ENCODE results near the gene TDO2.
"Not testable (repeated sequence)": the region's sequence is repeated elsewhere in the genome, so short reads cannot be mapped to it uniquely, and the experiment has no call there.

Gene TDO2

GRCh38 chr4:155908187-155909139, 5.0 kb downstream of the TDO2 start:
- no peak for DNase-seq

GRCh38 chr4:155909615-155910226, 6.2 kb downstream of the TDO2 start:
- no peak for DNase-seq

DNA sequence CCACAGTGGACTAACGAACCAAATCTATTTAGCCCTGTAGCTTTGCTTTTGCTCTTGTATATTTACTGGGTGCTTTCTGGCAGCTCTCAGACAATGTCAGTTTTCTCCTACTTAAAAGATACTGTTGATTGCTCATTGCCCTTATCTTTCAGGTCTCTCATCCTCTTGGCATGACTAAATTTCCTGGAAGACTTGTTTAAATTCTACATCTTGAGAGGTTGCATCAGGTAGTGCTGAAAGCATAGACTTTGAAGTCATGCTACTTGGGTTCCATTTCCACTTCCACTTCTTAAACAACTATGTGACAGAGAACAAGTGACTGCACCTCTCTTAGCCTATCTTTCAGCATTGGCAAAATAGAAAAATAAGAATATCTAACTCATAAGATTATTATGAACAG, 8.4 kb downstream of the TDO2 start:
- no peak for DNase-seq

DNA sequence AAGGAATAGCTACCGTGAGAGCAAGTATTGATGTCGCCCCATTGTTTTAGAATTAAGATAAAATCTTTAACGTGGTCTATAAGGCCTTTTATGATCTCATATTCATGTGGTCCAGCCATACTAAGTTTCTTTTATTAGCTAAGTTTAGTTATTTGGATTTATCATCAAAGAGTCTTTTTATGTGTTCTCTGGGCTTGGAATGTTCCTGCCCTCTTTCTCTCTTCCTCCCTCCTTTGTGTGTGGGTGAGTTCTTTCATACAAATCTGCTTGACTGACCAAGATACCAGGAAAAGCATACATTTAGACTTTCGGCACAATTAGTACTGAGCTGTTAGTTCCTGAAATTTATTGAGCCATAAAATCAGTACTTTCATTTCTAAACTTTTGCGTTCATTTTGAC, 11.3 kb downstream of the TDO2 start:
- no peak for DNase-seq

GRCh38 chr4:155921597-155921996, 18.1 kb downstream of the TDO2 start:
- DNase-seq = no peak

- no peak for DNase-seq
These were observed 21.1 kb downstream of the TDO2 start for GRCh38 chr4:155924637-155925036.

- DNase-seq = no peak
These were observed 26.3 kb downstream of the TDO2 start for GRCh38 chr4:155929833-155930232.

GRCh38 chr4:155930330-155930729, 26.8 kb downstream of the TDO2 start:
- no peak for DNase-seq

DNA sequence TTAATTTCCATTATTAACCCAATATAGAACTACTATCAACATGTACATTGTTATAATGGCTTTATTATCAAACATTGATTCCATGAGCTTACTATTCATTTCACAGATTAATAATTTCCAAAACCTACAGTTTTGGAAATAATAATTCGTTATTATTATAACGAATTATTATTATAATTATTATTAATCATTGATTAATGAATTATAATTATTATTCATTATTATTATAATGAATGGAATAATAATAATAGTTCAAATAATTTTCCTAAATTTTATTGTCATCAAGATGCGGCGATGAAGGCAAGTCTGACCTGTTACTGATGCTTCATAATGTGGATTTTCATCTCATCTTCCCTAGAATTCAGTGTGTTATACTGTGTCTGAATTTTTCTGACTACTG, 28.1 kb downstream of the TDO2 start:
- DNase-seq = no peak

DNA sequence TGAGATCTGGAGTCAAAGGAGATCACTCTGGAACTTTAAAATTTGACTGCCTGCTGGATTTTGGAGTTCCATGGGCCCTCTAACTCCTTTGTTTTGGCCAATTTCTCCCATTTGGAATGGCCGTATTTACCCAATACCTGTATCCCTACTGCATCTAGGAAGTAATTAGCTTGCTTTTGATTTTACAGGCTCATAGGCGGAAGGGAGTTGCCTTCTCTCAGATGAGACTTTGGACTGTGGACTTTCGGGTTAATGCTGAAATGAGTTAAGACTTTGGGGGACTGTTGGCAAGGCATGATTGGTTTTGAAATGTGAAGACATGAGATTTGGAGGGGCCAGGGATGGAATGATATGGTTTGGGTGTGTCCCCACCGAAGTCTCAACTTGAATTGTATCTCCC, 31.1 kb downstream of the TDO2 start:
- DNase-seq = not testable (repeated sequence)

DNA sequence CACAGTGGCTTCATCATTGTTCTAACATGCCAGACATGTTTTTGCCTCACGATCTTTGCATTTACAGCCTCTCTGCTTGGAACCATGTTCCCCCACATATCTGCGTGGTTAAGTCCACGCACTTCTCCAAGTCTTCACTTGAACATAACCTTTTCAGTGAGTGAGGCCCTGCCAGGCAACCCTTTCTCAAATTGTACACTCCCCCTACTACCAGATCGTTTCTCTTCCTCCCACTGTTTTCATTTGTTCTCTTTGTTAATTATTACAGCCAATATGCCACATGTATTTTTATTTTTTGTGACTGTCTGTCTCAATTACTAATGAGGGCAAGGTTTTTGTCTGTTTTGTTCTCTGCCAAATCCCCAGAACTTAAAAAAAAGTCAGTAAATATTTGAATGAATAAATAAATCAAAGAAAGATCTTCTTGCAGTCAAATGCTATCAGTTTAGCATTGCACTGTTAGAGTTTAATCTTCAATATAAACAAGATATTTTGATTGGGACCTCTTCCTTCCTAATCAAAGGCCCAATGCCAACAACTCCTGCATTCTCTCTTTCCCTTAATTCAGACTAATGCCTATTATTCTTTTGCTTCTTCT, 32.0 kb downstream of the TDO2 start:
- no peak for DNase-seq

GRCh38 chr4:155941085-155941790, 37.7 kb downstream of the TDO2 start:
- DNase-seq = no peak

- no peak for DNase-seq
These were observed 38.3 kb downstream of the TDO2 start for GRCh38 chr4:155941820-155942219.

- DNase-seq = no peak
These were observed 40.3 kb downstream of the TDO2 start for GRCh38 chr4:155943605-155944291.

GRCh38 chr4:155944516-155944915, 41.0 kb downstream of the TDO2 start:
- no peak for DNase-seq

- no peak for DNase-seq
These were observed 43.0 kb downstream of the TDO2 start for GRCh38 chr4:155946486-155946885.

DNA sequence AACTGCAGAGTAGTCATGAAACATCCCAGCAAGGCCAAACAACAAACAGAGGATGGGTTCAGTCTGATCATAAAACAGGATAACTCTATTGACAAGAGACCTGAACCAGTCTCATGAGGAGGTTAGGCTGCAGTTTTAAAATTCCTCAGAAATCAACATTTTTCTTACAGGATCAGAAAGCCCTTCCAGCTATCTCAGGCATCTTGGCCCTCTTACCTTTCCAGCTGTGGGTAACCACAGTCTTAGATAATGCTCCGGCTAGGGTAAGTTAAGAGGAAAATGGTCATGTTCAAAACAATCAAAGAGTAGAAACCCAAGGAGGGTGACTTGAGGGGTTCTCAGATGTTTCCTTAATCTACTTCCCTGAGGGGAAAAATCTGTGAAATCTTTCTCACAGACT, 45.0 kb downstream of the TDO2 start:
- DNase-seq = no peak

- no peak for DNase-seq
These were observed 47.0 kb downstream of the TDO2 start for GRCh38 chr4:155950461-155950860.

DNA sequence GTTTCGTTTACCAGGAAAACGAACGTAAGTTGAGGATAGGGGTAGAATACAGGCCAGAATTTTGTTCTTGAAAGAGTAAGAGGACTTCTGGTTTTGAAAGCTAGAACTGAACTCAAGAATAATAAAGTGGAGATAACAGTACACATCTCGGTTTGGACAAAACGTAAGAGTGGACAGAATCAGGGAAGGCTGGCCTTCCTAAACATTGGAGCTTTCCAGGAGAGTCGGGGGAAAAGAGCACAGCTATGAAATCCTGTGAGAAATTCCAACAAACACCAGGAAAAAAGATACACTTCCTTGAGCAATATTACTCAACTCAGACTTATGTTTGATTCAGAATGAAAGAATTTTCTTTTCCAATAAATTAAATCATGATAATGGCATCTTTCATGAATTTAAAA, 49.0 kb downstream of the TDO2 start:
- DNase-seq = no peak

DNA sequence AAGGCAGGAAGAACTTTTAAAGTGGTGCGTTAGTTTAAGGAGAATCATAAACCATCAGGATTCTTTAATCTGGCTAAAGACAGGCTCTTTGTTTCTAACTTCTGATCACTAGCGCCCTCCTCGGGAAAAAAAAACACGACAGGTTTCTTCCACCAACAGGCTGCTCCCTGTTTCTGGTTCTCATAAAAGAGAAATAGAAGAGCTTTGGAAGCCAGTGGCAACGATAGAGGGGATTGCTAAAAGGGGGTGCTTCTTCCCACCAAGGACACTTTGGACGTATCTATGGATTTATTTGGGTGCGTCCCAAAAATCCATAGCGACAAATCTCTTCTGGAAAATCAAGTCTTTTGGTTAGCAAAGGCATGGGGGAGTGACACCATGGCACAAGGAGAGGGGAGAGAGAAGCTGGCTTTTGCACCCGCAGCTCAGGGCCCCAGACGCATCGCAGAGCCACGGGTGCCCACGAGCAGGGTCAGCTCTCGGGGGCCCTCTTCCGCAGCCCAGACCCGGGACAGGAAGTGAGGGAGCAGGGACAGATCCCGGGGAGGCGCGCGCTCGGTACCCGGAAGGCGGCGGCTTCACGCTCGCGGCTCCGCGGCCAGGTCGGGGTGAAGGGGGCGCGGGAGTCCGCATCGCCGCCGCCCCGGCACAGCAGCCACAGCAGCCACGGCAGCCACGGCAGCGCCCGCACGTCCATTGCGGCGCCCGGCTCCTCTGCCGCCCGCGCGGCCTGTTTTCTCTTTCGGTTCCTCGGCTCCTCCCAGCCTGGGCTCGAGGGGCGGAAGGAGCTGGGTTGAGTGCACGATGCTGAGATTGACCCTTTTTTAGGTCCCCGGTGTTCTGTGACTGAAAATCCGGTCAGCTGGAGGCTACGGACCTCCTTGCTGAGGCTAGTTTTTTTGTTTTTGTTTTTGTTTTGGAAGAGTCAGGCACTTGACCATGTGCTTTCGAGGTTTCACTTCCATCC, 49.9 kb downstream of the TDO2 start, which contains the start of gene CTSO:
Gene CTSO (minus strand): TSS at position 716 of the 967 bp plus-strand sequence. CDS start 19 bp downstream, at position 697.
- DNase-seq = peak; percentile 47

- DNase-seq = no peak
These were observed 50.7 kb downstream of the TDO2 start for GRCh38 chr4:155954118-155954685.
